HG03558 (cell line): ENCODE data around the gene CMSS1.

Experiments
- ATAC-seq: cut with Tn5 transposase; IDR thresholded peaks from one replicate; pipeline ENCODE4 v1.9.1; 2021; ENCODE audit warnings: moderate number of reproducible peaks; ENCODE audit not compliant: unreplicated experiment; ENCODE audit errors: extremely low read depth

Gene CMSS1

DNA sequence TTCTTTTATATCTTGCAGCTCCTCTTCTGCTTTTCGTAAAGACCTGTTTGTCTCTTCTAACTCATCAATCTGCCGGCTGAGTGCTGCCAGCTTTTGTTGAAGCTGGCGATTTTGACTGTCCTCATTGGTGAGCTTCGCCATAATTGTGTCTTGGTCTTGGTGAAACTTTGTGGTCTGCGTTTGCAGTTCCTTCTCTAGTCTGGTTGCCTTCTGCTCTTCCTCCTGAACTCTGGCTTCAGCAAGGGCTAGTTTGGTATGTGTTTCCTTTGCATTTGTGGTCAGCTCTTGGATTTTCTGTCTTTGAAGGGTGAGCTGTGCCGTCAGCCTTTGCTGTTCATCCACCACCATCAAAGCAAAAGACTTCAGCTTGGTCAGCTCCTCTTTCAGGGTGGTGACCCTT is 32.9 kb downstream of the CMSS1 start:
- no peak for ATAC-seq

DNA sequence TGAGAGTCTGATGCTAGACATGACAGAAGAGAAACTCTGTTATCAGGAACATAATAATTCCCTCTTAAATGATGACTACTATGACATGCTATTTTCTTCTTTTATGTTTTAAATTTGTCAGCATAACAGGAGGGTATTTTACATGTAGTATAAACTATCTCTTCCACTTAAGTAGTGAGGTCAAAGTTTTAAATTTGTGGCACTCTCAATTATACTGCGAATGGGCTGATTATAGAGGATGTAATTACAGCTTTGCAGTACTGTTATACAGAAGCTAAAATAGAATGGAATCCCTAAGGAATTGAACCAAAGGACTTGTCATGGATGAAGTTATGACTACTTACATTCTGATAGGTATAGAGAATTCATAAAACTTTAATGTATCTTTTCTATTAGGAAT is 34.3 kb downstream of the CMSS1 start:
- ATAC-seq = no peak

DNA sequence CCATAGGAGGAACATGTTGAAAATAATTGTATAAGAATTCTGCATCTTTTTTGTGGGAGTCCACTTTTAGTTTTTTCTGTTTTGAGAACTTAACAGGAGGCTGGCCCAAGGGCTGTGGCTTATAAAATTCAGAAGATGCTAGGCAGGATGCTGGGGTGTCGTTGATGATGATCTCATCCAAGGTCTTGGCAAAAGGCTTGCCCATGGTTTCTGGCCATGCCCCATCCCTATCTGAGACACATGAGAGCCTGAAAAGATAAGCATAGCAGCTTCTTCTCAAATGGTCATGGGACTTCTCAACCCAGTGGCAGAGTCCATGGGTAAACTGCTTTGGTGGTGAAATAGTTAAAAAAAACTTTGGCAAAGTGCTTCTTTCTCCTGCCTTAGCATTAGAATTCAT is 35.2 kb downstream of the CMSS1 start:
- ATAC-seq = no peak

DNA sequence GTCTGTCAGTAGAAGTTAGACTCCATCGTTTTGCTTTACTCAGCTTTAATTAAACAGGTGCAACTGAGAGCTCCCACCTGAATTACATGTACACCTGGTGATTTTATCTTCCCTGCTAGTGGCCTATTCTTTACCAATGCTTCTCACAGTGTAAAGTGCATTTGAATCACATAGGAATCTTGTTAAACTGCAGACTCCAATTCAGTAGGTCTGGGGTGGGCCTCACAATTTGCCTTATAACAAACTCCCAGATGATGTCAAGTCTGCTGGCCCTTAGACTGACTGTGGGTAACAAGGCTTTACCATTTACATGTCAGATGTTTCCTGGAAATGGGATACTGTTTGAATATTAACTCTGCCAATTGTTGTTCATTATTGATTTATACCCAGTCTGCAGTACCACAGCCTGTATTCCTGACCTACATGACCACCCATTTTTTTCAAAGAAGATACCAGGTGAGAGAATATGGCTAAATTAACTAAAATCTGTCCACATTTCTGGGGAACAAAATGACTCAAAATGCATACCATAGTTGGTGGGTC is 37.2 kb downstream of the CMSS1 start:
- ATAC-seq = no peak

DNA sequence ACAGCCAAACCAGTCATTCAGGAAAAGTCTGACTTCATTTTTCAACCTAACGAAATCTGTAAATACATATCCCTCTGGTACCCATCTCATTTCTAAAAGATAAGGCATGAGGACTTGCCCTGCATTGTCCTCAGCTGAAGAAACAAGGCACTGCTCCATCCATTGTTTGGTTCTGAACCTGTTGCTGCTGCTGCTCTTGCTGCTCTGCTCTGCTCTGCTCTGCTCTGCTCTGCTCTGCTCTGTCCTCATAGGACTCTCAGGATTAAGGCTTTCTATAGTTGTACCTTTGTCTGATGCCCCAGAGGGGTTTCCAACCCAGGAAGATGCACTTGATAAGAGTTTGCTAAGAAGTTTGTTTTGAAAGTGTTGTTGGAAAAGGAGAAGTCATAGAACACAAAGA is 38.2 kb downstream of the CMSS1 start:
- ATAC-seq = no peak

DNA sequence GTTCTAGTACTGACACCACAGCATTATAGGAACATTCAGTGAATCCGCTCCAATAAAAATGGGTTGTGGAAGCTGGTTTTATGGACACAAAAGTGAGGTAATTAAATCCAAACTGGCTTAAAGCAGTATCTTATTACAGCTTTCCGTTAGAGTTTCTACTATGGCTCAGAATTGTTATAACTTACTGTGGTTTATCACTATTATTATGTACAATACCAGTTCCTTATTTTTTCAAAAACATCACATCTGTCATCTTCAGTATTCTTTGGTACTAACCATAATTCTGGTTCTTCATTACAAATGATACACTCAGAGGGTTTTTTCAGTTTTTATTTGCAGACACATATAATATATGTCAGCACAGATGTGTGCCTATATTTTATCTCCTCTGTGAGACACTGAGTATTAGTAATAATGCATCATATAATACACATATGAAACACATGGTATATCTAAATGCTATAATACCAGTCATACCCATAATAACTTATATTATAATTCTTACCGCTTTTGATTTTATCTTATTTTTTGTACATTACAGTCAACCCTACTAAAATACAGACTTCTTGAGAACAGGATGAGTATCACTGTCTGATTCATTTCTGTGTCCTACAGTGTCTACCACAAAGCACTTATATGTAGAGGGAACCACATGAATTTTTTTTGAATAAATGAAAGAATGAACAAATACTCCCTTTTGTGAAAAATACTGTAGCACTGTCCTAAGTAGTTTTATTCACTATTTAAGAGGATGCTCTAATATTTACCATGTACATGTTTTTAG is 39.0 kb downstream of the CMSS1 start:
- ATAC-seq = no peak

DNA sequence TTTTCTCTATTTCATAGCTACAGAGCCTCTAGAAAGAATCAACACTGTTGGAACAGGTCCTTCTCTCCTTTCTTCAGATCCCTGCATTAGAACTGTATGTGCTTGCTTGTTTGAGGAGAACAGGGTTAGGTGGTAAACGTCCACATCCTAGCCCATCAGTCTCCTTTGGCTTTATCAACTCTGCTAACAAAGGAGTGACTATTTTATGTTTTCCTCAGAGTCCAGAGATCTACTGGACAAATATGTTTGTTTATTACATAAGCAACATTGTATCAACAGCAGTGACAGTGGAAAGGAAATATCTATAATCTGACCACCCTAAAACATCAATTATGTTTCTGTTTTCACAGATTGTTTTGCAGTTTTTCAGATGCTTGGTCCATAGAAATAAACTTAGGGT is 39.6 kb downstream of the CMSS1 start:
- ATAC-seq = no peak

DNA sequence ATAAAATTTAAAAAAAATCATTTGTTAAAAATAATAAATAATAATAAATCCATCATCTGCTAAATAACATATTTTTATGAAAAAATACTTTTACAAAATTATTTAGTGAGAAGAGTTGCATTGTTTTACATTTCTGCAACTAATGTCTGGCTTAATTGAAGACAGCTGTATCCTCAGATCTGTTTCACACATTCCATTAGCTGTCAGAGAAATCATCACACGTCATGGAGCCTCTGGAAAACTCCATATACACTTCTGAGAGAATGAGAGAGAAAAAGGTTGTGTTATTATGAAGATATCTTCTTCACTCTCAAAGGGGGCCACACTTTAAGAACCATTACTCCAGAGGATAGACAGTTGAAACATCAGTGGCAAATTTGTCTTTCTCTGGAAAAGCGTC is 40.8 kb downstream of the CMSS1 start:
- no peak for ATAC-seq

DNA sequence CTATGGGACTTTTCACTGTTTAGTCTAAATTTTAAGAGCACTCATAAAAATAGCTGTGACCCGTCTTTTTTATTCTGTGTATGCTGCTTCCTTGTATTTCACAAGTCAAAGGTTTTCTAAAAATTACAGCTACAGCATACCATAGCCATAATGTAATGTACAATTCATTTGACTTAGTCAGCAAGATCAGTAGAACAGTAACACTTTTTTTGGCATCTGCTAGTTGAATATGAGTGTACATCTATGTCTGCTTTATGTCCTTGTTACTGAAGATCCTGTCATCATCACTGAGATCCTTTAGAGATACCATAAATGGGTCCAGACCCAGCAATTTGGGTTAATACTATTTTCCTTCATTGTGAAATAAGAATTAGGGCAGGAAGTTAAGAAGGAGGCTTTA is 42.2 kb downstream of the CMSS1 start:
- no peak for ATAC-seq

DNA sequence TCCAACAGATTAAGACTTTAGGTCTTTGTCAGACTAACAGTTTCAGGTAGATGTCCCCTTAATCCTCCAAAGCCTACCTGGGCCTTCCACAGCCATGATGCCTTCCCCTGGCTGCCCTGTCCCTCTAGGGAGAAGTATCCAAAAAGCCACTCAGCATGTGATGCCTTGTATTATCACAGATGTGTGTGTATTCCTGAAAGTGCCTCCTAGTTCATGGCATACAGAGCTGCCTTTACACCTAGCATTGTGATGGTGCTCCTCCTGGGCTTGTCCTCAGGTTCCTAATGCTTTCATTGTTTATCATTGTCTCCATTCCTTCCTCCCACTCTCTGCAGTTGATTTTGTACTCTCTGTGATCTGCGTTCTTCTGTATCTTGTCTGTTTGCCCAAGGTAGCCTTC is 43.6 kb downstream of the CMSS1 start:
- no peak for ATAC-seq

DNA sequence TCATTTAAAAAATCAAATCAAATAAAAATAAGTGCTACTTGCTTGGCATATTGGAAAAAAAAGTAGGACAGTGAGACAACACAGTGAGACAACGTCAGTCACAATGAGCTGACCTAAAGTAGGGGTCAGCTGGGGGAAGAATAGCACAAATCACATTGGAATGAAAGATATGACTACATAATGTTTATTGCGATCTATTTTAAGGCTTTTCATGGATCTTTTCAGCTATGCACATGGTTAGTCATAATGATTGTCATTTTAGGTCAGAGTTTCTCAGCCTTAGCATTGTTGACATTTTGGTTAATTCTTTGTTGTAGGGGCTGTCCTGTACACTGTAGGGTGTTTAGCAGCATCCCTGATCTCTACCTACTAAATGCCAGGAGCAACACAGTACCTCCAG is 44.5 kb downstream of the CMSS1 start:
- ATAC-seq = no peak

DNA sequence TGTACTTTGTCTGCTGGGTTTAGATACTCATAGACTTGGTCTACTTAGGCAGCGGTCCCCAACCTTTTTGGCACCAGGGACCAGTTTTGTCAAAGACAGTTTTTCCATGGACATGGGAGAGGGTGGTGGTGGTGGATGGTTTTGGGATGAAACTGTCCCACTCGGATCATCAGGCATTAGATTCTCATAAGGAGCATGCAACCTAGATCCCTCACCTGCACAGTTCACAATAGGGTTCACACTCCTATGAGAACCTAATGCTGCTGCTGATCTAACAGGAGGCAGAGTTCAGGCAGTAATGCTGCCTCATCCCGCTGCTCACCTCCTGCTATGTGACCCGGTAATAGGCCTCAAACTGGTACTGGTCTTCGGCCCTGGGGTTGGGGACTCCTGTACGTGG is 45.3 kb downstream of the CMSS1 start:
- ATAC-seq = no peak

DNA sequence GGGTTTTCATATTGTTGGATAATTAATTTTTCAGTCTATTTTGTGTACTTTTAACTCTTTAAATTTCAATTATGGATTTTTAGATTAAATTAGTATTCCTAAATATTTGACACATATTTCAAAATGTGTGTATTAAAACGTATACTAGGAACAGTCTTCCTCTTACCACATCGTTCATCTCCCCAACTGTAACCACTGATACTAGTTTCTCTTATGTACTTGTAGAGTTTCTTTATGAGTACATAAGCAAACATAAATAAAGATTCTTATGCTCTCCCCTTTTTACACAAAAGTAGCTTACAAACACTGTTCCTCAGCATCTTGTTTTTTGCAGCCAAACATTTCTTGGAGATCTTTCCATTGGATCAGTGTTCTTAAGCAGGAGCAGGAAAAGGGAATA is 45.9 kb downstream of the CMSS1 start:
- no peak for ATAC-seq

DNA sequence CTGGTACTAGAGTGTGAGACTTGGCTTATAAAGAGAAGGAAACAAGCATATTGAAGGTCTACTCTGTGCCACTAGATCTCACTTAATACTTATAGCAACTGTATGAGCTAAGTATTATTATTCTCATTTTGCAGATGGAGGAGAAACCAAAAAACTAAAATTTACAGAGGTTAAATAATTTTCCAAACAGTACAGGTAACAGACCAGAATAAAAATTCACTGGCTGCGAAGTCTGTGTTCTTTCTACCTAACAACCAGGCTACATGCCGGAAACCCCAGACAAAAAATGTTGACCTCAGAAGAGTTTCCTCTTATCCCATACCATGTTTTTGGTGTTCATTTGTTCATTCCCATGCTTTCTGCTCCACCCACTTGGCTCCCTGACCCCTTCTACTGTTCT is 46.6 kb downstream of the CMSS1 start:
- ATAC-seq = no peak

DNA sequence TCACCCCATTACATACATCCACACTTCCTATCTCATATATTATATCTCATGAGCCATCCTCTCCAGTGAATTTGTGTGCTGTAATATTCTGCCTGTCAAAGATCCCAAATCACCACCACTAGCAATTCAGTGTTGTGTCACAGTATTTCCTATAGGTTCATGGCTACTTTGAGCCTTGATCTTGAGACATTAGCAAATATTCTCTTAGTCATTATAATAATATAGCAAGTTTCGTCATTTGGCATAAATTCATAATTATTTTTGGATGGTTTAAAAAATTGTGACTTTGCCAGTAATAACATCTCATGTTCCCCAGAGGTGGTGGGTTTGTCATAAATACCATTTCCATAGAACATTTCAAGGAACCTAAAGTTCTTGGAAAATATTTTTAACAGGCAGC is 47.7 kb downstream of the CMSS1 start:
- ATAC-seq = no peak

DNA sequence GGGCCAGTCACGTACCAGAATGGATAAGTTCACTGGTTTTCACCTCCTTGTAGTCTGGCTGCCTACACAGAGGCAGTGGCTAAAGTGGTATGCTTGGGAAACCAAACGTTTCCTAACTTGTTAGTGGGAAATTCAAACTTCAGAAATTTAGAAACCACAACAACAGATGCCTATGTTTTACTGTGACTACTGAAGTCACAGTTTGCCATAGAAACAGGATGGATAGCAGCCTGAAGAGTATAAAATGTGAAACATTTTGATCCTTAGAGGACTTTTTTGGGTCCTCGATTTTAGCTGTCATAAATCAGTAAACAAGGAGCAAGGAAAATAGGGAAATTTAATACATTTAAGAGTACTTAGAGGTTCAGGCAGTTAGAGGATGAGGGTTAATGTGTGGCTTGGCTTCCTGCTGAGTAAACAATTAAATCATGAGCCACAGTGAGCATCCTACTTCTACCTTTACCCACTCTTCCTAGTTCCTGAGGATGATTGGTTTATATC is 48.6 kb downstream of the CMSS1 start:
- ATAC-seq = no peak

DNA sequence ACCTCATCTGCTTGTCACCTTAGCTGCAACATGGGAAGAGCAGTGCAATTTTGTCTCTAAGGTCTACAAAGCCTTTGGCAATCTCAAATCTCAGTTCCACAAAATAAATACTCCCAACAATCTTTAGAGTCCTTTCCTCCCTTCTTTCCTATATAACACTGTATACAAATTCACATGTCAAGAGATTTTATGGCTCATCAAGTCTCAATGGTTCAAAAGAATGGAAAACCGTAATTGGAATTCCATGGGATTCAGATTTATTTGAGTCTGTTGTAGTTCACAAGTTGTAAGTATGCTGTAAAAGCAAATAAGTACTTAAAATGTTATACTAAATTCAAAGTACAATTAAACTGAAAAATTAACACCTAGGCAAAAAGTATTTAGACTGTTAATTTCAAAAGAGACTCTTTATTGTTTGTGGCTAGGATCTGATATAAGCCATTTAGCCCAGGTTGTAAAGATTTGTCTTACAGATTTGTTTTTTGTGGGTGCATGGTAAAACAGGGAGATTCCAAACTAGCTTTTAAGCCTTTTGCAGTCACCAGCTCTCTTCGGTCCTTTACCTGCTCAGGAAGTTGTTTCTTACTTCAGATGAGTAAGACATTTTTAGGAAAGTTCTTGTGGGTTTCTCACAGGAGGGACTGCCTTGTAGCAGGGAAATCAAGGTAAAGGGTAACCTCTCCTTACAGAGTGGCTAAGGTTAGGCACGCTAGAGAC is 50.1 kb downstream of the CMSS1 start:
- no peak for ATAC-seq

DNA sequence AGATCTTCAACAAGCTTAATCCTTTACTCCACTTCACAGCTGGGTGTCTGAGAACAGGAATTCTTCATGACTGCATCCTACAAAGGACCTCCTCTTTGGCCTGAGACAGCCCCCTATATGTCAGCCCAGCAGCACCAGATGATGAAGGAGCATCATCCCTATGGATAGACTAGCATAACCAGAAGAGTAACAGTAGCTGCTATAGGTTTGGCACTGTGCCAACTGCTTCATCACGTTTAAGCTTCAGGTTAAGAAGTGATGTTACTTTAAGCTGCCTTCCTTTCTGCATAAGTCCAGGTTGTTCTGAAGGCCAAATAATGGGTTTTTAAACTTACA is 50.6 kb downstream of the CMSS1 start:
- ATAC-seq = no peak

DNA sequence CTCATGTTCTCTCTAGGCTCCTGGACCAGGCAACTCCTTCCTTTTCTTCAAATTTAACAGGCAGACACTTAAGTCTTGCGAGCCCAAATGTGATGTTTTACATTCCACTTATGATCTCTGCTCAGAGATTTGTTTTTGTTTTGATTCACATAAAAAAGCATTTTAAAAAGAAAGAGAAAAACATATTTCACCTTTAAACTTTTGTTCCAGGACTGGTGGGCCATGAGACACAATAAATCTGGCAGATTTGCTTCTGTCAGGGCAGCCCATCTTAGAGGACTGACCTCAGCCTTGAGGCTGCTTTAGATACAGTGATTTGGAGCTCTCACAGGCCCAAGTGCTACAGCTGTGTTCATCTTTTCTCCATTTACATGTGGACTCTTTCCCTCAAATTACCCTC is 52.0 kb downstream of the CMSS1 start:
- ATAC-seq = no peak

DNA sequence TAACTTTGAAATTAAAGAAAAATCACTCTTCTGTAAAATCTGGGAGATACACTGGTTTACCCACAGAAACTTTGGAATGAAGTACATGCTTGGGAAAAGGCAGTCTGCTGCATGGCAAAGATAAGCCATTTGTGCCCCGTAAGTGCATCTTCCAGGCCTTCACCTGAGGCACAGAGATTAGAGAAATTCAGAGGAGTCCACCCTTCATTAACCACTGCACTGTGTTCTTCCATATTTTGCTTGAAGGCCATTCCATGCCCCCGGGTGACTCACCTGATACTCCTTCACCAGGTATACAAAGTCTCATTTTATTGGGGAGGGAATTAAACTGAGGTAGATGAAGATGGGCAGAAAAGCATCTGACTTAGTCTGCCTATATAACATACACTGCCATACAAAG is 53.0 kb downstream of the CMSS1 start:
- ATAC-seq = no peak

DNA sequence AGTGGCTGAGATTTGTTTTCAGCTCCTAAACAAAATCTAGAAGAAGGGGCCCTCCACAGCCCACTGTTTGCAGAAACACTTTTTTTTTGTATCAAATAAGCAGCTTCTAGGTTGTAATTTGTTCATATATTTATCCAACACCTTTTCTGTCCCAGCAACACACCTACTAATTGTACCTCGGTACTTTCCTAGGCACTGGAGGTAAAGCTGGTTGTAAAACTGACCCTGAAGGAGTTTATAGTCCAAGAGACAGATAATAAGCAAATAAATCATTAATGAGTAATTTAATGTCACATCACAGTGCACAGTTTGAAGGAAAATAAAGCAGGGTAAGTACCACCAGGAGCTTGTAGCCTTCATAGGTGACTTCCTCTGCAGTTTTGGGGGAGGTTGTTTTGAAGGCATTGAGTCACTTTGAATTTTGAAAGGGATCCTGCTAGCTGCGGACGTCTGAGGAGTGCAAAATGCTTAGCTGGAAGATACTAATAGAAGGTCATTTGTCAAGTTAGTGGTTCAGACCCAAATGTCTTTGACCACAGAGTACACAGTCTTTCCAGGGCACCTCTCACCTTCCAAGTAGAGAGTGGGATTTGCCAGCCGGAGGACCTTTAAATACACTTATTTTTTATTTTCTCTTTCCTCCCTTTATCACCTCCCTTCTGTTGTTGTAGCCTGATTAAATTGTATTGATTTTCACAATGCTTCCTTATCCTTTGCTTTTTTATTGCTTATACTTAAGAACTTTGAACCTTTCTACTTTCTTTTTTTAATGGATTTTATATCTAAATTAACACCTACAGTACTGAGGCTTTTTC is 53.8 kb downstream of the CMSS1 start:
- ATAC-seq = no peak
